GM23248 (cell line): ENCODE measurements around the gene PKP1.

ENCODE experiments used
- EZH2 ChIP-seq: fragments of 200-600 bp; sonication (generic); IDR thresholded peaks from 2 replicates; pipeline ENCODE4 v1.6.1; 2018; ENCODE audit warnings: antibody characterized with exemption, mild to moderate bottlenecking; ENCODE audit not compliant: insufficient read depth, poor library complexity, severe bottlenecking
- EZH2phosphoT487 ChIP-seq: fragments of 200-600 bp; sonication (generic); IDR thresholded peaks from 2 replicates; pipeline ENCODE4 v1.6.1; 2018; ENCODE audit warnings: antibody characterized with exemption, moderate library complexity, mild to moderate bottlenecking, low read depth; ENCODE audit not compliant: insufficient read depth

- TF ChIP-seq EZH2: no peak
- no peak for TF ChIP-seq EZH2phosphoT487
Observed at GRCh38 chr1:201259476-201260235, 23.6 kb upstream of the PKP1 start.
